ENCODE results near the gene CA10. TPM values are rescaled to one million over a fixed set of nuclear protein-coding genes. Genes with fewer than 3 reads are reported as not detected.

CA10 gene
- polyA plus RNA-seq, 1 donor (not counting 4 experiments of a cell fraction or from before 2014, with no cell fraction given), result 2.9 TPM

DNA sequence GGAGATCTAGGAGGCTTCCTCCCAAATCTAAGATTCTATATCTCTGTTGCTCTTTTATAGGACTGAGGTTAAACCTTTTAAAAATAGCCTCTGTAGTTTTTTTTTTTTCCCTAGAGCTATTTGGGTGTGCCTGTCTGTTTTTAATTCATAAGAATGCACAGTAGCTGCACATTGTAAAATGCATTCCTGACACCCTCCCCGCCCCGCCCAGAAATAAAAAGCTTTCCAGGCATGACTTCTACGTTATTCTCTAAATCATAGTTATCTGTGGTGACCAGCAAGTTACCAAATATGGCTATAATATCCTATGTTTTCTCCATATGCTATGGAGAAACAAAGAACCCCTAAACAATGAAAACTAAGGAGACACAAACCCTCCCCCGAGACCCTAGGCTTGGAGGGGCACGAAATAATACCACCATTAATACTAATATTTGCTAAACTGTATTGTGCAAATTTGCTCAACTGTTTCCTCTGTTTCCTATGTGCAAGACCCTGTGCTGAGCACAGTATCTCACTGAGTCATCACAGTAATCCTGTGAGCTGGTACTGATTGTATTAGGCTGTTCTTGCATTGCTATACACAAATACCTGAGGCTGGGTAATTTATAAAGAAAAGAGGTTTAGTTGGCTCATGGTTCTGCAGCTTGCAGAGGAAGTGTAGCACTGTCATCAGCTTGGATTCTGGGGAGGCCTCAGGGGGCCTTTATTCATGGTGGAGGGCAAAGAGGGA lies 388.3 kb downstream of the CA10 start:
- H3K4me2 ChIP-seq (ENCODE audit: control insufficient read depth, extremely low read depth, insufficient read depth, low read depth, low read length), result no peak overlapping the region
- no peaks in the 10 kb centered on the region for H3K4me1 ChIP-seq (ENCODE audit: control insufficient read depth, extremely low read depth, insufficient read depth, low read length)
- no peaks in the 10 kb centered on the region for H4K20me1 ChIP-seq (ENCODE audit: control insufficient read depth, extremely low read depth, insufficient read depth, low read length)
- no peak for TF ChIP-seq CTCF (optimal IDR thresholded peaks at IDR 0.05 in 1 of 3, IDR thresholded peaks at IDR 0.05 in 1 of 3, conservative IDR thresholded peaks at IDR 0.05 in 1 of 3; ENCODE audit: extremely low read depth in 1 of 3, insufficient read depth in 2 of 3, low read length in 3 of 3)
- no peaks in the 10 kb centered on the region for H3K36me3 ChIP-seq (ENCODE audit: control insufficient read depth in 2 of 2, extremely low read depth in 1 of 2, insufficient read depth in 2 of 2, low read length in 2 of 2)
- H3K79me2 ChIP-seq (ENCODE audit: control insufficient read depth, insufficient read depth, low read length), result no peaks in the 10 kb centered on the region
- H3K9ac ChIP-seq (ENCODE audit: control insufficient read depth, extremely low read depth, insufficient read depth, low read length), result no peak overlapping the region
- DNase-seq (ENCODE audit: low read depth, low spot score) (no peak), FAIRE-seq (no peak)
- H3K27ac ChIP-seq (ENCODE audit: control insufficient read depth, insufficient read depth, low read length), result no peak overlapping the region
- H3K9me1 ChIP-seq (ENCODE audit: control insufficient read depth, extremely low read depth, insufficient read depth, low read length), result no peaks in the 10 kb centered on the region
- H3K4me3 ChIP-seq (ENCODE audit: control insufficient read depth in 2 of 3, extremely low read depth in 1 of 3, insufficient read depth in 2 of 3, low read depth in 1 of 3, low read length in 3 of 3), result no peak overlapping the region
- dilution Hi-C loops (cut with MboI; ENCODE audit: extremely low pct_ligation_motif_present, low sequenced_read_pairs), result loop anchor here (10.0 kb wide), 1 partner anchor 345 kb away; no protein-coding TSS in a partner anchor
- no peaks in the 10 kb centered on the region for H3K9me3 ChIP-seq (ENCODE audit: control insufficient read depth, low read depth, low read length)
- no peak overlapping the region for H2AFZ ChIP-seq (ENCODE audit: control insufficient read depth, low read length)
- no peaks in the 10 kb centered on the region for H3K27me3 ChIP-seq (ENCODE audit: control insufficient read depth, extremely low read depth, insufficient read depth, low read length)

GRCh38 chr17:51769231-51769630 lies 389.3 kb downstream of the CA10 start:
- DNase-seq (ENCODE audit: low read depth, low spot score) (no peak), FAIRE-seq (no peak)
- dilution Hi-C loops (cut with MboI; ENCODE audit: extremely low pct_ligation_motif_present, low sequenced_read_pairs), result no loop called here
- H3K4me2 ChIP-seq (ENCODE audit: control insufficient read depth, extremely low read depth, insufficient read depth, low read depth, low read length), result no peak overlapping the region
- no peaks in the 10 kb centered on the region for H3K27me3 ChIP-seq (ENCODE audit: control insufficient read depth, extremely low read depth, insufficient read depth, low read length)
- no peaks in the 10 kb centered on the region for H3K36me3 ChIP-seq (ENCODE audit: control insufficient read depth in 2 of 2, extremely low read depth in 1 of 2, insufficient read depth in 2 of 2, low read length in 2 of 2)
- TF ChIP-seq CTCF (optimal IDR thresholded peaks at IDR 0.05 in 1 of 3, IDR thresholded peaks at IDR 0.05 in 1 of 3, conservative IDR thresholded peaks at IDR 0.05 in 1 of 3; ENCODE audit: extremely low read depth in 1 of 3, insufficient read depth in 2 of 3, low read length in 3 of 3), result no peak
- no peak for TF ChIP-seq EZH2 (IDR thresholded peaks at IDR 0.05; ENCODE audit: low read length)
- H4K20me1 ChIP-seq (ENCODE audit: control insufficient read depth, extremely low read depth, insufficient read depth, low read length), result no peaks in the 10 kb centered on the region
- no peak overlapping the region for H3K9ac ChIP-seq (ENCODE audit: control insufficient read depth, extremely low read depth, insufficient read depth, low read length)
- no peaks in the 10 kb centered on the region for H3K9me3 ChIP-seq (ENCODE audit: control insufficient read depth, low read depth, low read length)
- H2AFZ ChIP-seq (ENCODE audit: control insufficient read depth, low read length), result no peak overlapping the region
- no peak overlapping the region for H3K27ac ChIP-seq (ENCODE audit: control insufficient read depth, insufficient read depth, low read length)
- no peaks in the 10 kb centered on the region for H3K9me1 ChIP-seq (ENCODE audit: control insufficient read depth, extremely low read depth, insufficient read depth, low read length)
- no peak overlapping the region for H3K4me3 ChIP-seq (ENCODE audit: control insufficient read depth in 2 of 3, extremely low read depth in 1 of 3, insufficient read depth in 2 of 3, low read depth in 1 of 3, low read length in 3 of 3)
- H3K4me1 ChIP-seq (ENCODE audit: control insufficient read depth, extremely low read depth, insufficient read depth, low read length), result no peaks in the 10 kb centered on the region
- H3K79me2 ChIP-seq (ENCODE audit: control insufficient read depth, insufficient read depth, low read length), result no peaks in the 10 kb centered on the region

All from keratinocyte (primary cell).